Measurements from ENCODE around the gene FMNL2.

DNA sequence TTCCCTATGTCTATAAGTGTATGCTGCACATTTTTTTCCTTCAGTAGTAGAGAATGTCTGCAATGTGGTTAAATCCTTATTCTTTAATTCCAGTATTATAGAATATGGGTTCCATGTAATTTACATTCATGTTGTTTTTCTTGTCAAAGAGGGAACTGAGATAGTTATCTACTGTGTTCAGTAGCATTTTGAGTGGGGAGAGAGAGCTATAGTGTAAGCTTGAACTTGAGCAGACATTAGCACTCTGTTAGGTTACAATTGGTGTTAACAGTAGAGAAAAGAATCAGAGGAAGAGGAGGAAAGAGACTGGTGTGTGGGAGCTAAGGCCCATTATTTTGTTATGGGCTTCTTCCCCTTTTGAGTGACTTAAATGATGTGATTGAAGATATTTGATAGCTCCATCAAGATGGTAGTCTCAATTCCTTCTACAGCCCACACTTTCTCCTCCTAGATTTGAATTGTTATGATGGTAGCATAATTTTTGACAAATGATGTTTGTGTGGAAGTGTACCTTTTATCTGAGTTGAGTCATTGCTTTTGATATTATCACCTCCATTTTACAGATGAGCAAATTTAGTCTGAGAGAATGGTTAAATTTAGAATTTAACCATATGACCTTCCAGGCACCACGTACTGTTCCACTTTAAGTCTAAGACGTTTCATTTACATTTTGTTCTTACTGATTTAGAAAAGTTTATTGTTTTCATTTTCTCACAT lies 71.3 kb downstream of the FMNL2 start:
- TF ChIP-seq, protein P1, sequence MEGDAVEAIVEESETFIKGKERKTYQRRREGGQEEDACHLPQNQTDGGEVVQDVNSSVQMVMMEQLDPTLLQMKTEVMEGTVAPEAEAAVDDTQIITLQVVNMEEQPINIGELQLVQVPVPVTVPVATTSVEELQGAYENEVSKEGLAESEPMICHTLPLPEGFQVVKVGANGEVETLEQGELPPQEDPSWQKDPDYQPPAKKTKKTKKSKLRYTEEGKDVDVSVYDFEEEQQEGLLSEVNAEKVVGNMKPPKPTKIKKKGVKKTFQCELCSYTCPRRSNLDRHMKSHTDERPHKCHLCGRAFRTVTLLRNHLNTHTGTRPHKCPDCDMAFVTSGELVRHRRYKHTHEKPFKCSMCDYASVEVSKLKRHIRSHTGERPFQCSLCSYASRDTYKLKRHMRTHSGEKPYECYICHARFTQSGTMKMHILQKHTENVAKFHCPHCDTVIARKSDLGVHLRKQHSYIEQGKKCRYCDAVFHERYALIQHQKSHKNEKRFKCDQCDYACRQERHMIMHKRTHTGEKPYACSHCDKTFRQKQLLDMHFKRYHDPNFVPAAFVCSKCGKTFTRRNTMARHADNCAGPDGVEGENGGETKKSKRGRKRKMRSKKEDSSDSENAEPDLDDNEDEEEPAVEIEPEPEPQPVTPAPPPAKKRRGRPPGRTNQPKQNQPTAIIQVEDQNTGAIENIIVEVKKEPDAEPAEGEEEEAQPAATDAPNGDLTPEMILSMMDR (IDR thresholded peaks at IDR 0.05) = no peak
- TF ChIP-seq ZFX (IDR thresholded peaks at IDR 0.05; ENCODE audit: borderline replicate concordance) = no peak
